Suprapubic skin (tissue), 4 donors: Measurements from ENCODE around the gene PAK1IP1.

Experiments used
- EP300 ChIP-seq: sonication (generic); formaldehyde crosslinking; IDR thresholded peaks from one replicate; pipeline ENCODE4 v1.6.1; 2017; ENCODE audit warnings: antibody characterized with exemption
- POLR2A ChIP-seq, 2 donors: fragments of 450-650 bp; IDR thresholded peaks; one replicate each; pipeline ENCODE4 v1.6.1; 2017; ENCODE audit warnings: antibody characterized with exemption in 2 of 2, mild to moderate bottlenecking in 2 of 2, moderate library complexity in 2 of 2
- POLR2AphosphoS5 ChIP-seq, 3 donors: sonication (generic); formaldehyde crosslinking; IDR thresholded peaks; one replicate each; pipeline ENCODE4 v1.6.1; 2017; ENCODE audit warnings: antibody characterized with exemption in 3 of 3

DNA sequence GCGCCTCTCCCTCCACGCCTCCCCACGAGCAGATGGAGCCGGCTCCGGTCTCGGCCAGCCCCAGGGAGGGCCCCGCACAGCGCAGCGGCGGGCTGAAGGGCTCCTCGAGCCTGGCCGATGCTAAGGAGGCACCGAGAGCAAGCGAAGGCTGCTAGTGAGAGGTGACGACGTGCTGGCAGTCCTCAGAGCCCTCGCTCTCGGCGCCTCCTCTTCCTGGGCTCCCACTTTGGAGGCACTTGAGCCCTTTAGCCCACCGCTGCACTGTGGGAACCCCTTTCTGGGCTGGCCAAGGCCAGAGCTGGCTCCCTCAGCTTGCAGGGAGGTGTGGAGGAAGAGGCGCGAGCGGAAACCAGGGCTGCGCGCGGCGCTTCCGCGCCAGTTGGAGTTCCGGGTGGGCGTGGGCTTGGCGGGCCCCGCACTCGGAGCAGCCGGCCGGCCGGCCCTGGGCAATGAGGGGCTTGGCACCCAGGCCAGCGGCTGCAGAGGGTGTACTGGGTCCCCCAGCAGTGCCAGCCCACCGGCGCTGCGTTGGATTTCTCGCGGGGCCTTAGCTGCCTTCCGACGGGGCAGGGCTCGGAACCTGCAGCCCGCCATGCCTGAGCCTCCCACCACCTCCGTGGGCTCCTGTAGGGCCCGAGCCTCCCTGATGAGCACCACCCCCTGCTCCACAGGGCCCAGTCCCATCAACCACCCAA, 25.6 kb downstream of the PAK1IP1 start:
- TF ChIP-seq POLR2A (IDR thresholded peaks at IDR 0.05) (no peak), POLR2AphosphoS5 (IDR thresholded peaks at IDR 0.05) (no peak), EP300 (no peak)
